ENCODE results near the gene TMEM87A.

Gene TMEM87A

GRCh38 chr15:42198516-42198915, 74.7 kb downstream of the TMEM87A start:
- Histone ChIP-seq H3K27ac (replicated peaks) (no peak overlapping the region), H3K27me3 (ENCODE audit: insufficient read depth, poor library complexity, severe bottlenecking) (no peaks in the 10 kb centered on the region), H3K4me3 (replicated peaks; ENCODE audit: insufficient read depth, low read length) (no peak overlapping the region)
- TF ChIP-seq GABPA (IDR thresholded peaks at IDR 0.05; ENCODE audit: low read depth) (no peak), SPI1 (IDR thresholded peaks at IDR 0.05; ENCODE audit: borderline replicate concordance, low read depth) (no peak), CTCF (IDR thresholded peaks at IDR 0.05; ENCODE audit: insufficient read depth, low read length) (no peak), REST (IDR thresholded peaks at IDR 0.05; ENCODE audit: insufficient replicate concordance, low read depth) (no peak), POLR2AphosphoS5 (IDR thresholded peaks at IDR 0.05; ENCODE audit: low read depth) (no peak)
- no peak for DNase-seq (ENCODE audit: low read depth in 1 of 2, low spot score in 1 of 2)

GRCh38 chr15:42194513-42194912, 78.7 kb downstream of the TMEM87A start:
- Histone ChIP-seq H3K4me3 (replicated peaks; ENCODE audit: insufficient read depth, low read length) (no peak overlapping the region), H3K27me3 (ENCODE audit: insufficient read depth, poor library complexity, severe bottlenecking) (no peaks in the 10 kb centered on the region), H3K27ac (replicated peaks) (no peak overlapping the region)
- no peak for TF ChIP-seq CTCF (IDR thresholded peaks at IDR 0.05; ENCODE audit: insufficient read depth, low read length)
- no peak for TF ChIP-seq GABPA (IDR thresholded peaks at IDR 0.05; ENCODE audit: low read depth)
- TF ChIP-seq REST (IDR thresholded peaks at IDR 0.05; ENCODE audit: insufficient replicate concordance, low read depth), result no peak
- no peak for TF ChIP-seq POLR2AphosphoS5 (IDR thresholded peaks at IDR 0.05; ENCODE audit: low read depth)
- no peak for TF ChIP-seq SPI1 (IDR thresholded peaks at IDR 0.05; ENCODE audit: borderline replicate concordance, low read depth)
- DNase-seq (ENCODE audit: low read depth in 1 of 2, low spot score in 1 of 2), result peak; percentile 29 to 61

GRCh38 chr15:42193383-42193782, 79.8 kb downstream of the TMEM87A start:
- no peak for DNase-seq (ENCODE audit: low read depth in 1 of 2, low spot score in 1 of 2)
- Histone ChIP-seq H3K4me3 (replicated peaks; ENCODE audit: insufficient read depth, low read length) (no peak overlapping the region), H3K27ac (replicated peaks) (no peak overlapping the region), H3K27me3 (ENCODE audit: insufficient read depth, poor library complexity, severe bottlenecking) (no peaks in the 10 kb centered on the region)
- no peak for TF ChIP-seq SPI1 (IDR thresholded peaks at IDR 0.05; ENCODE audit: borderline replicate concordance, low read depth)
- no peak for TF ChIP-seq POLR2AphosphoS5 (IDR thresholded peaks at IDR 0.05; ENCODE audit: low read depth)
- no peak for TF ChIP-seq REST (IDR thresholded peaks at IDR 0.05; ENCODE audit: insufficient replicate concordance, low read depth)
- no peak for TF ChIP-seq CTCF (IDR thresholded peaks at IDR 0.05; ENCODE audit: insufficient read depth, low read length)
- TF ChIP-seq GABPA (IDR thresholded peaks at IDR 0.05; ENCODE audit: low read depth), result no peak

Data from HL-60 (cell line).